Measurements from ENCODE around the gene LMCD1.

Gene LMCD1, protein sequence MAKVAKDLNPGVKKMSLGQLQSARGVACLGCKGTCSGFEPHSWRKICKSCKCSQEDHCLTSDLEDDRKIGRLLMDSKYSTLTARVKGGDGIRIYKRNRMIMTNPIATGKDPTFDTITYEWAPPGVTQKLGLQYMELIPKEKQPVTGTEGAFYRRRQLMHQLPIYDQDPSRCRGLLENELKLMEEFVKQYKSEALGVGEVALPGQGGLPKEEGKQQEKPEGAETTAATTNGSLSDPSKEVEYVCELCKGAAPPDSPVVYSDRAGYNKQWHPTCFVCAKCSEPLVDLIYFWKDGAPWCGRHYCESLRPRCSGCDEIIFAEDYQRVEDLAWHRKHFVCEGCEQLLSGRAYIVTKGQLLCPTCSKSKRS

DNA sequence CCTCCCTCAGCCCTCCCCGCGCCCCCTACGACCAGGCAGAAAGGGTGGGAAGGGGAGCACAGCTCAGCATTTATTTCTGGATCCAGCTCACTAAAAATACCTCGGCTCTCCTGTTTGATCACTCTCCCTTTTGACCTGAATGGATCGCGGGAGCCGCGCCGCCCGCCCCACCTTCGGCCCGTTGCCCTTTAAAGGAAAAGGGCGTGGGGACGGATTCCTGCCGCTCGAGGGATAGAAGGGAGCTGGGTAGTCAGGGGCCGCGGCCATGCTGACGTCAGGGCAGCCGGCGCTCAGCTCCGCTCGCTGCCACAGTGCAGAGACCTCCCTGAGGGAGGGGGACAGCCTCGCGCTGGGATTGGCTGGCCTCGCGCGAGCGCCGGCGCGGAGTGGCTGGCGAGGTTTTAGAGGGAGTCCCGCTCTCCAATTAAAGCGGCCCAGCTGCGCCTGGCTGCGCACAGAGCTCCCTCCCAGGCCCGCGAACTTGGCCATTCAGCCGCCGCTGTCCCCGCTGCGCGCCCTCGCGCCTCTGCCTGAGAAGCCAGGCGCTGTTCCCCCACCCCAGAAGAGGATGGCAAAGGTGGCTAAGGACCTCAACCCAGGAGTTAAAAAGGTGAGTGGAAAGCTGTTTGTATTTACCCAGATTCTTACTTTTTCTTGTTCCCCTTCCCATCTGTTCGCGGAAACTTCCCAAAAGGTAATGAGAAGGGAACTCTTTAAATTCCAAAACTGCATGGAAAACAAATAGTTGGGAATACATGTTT, at the start of gene LMCD1:
LMCD1 (plus strand) TSS at position 453 of the 761 bp plus-strand sequence; CDS start at position 569, 116 bp downstream.
- DNase-seq (ENCODE audit: low read depth), result peak; percentile 77

DNA sequence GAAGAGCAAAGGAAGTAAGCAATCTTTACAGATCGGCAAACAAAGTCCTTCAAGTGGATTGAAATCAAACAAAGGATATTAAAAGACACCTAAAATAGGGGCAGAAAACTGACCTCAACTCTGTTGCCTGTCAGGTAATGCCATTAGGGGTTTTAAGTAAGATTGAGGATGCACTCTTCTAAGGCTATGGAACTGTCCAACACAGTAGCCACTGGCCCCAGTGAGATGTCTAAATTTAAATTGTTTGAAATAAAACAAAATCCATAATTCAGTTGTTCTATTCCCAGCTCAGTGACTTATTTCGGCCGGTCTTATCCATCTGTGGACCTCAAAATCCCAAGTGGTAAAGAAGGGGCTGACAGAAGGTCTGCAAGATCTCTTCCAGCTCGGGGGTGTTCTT, 49.5 kb upstream of the LMCD1 start:
- DNase-seq (ENCODE audit: low read depth), result no peak

DNA sequence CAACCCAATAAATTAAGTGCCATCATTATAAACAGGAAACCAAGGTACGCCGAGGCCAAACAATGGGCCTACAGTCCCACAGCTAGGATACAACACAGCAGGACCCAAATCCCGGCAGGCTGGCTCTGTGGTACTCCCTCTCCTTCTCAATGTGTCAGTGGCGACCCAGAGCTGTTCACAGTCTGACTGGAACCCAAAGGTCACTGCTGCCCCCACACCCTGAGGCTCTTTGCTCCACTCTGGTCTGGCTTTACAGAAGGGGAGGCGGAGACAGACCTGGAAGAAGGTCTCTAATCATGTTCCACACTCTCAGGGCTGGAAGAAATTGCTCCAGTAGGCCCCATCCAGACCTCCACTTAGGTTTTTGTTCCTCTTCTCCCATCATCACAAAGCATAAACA, 48.5 kb upstream of the LMCD1 start:
- DNase-seq (ENCODE audit: low read depth), result no peak

DNA sequence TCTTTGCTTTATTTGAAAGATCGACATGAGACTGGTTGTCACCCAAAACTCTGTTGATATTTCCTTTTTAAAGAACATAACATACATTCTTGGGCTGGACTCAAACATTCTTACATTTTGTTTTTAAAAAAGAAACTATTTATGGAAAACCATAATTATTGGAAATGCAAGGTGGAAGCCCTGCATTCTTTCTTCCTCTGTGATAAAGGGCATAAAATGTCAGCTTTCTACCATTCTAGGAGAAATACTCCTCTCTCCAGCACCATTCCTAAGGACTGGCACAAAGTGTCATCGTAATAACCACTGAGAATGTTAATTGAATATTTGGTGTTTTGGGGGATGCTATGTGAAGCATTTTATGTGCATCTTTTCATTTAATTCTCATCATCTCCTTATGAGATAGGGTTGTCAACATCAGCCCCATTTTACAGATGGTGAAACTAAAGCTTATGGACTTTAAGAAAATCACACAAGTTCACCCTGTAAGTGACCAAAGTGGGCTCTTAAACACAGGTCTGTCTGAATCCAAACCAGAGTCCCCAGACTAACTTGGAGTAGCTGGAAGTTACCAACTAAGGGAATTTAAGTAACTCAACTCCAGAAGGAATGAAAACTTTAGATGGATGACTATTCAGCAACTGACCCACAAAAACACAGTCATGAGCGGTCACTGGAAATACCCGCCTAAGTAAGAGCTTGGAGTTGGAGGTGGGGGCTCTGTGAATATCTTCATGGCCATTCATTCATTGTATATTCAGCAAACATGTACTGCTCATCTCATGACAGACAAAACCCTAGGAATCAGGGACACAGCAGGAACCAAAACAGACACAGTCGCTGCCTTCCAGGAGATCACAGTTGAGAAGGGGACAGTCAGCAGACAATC, 45.9 kb upstream of the LMCD1 start:
- DNase-seq (ENCODE audit: low read depth), result no peak

DNA sequence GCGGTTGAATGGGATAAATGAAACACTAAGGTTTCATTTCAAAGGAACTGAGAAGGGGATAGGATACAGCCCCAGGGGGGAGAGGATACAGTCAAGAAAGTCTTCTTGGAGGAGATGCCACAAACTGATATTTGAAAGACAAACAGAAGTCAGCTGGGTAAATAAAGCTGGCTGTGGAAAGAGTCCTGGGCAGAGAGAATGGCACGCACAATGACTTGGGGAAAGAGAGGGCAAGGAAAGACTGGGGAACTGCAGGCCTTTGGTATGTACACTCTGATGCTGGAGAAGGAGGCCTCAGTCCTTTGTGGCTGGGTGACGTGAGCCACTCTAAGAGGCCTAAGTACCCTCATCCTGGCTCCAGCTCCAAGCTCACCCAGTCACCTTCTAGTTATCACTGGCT, 45.2 kb upstream of the LMCD1 start:
- DNase-seq (ENCODE audit: low read depth), result no peak

DNA sequence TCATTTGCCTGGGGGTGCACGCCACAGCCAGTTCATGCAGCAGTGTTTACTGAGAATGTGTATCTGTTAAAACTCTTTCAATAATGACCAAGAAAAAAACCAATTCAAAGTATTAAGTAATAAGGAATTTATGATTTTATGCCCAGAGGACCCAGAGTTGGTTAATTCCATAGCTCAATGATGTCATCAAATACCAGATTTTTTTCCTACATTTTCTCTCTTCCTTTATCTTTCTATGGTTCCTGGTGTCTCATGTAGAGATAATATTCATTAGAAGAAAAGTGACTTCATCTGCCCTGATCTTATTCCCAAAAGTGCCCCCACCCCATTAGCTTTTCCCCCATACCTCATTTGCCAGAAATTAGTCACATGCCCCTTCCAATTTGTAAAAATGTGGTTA, 44.6 kb upstream of the LMCD1 start:
- no peak for DNase-seq (ENCODE audit: low read depth)

DNA sequence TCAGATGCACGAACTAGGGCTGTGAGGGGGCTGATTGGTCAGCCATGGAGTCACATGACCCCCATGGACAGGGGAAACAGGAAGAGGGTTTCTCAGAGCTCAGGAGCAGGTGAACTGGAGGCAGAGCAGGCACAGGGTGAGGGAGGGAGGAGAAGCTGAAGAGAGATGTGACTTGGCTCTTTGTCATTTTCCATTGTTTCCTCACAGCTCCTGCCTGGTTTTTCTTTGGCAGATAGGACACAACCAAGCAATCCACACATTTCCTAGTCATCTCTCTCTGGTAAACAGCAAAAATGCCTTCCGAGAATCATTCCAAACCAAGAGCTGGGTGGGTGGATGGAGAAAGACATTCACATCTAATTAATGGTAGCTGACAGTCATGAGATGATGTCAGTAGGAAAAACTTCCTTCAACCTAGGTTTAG, 43.4 kb upstream of the LMCD1 start:
- no peak for DNase-seq (ENCODE audit: low read depth)

DNA sequence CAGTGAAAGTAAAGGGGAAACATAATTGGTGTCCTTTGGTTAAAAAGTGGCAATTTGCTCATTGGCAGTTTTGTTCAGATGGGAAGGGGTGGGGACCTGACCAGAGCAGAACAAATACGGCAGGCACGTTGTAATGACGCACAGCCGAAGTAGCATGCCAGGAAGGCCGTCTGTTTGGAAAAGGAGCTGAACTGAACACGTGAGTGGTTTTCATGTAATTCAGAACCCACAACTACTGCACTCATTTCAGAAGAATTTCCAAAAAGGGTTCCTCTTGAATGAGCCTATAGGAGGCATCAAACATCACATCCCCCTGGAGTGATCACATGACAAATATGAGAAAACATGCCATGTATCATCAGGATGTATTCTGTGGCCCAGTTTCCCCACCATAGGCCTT, 42.9 kb upstream of the LMCD1 start:
- no peak for DNase-seq (ENCODE audit: low read depth)

DNA sequence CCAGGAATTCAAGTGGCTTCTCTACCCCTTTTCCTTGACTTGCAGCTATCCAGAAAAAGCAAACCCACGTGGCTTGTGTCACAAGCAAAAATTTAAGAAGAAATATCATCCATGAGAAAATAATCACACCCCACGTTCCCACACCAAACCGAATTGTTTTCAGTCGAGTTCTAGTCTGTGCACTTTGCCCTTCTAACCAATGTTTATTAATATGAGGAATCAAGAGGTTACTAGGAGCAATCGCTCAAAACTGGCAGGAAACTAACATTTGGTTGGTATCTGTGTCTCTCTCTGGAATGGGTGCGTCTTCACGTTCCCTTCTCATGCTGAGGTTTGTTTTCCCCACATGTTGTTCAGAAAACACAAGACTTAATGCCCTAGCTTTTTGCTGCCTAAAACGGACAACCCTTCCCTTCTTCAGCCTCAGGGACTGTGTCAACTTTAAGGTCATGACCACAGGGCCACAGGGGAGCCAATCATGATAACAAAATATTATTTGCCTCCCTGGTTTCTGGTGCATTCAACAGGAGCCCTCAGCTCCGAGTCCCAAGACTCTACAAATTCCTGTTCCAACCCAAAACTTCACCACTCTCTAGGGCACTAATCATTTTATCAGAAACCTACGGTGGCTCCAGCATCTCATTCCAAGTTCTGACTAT, 41.4 kb upstream of the LMCD1 start:
- DNase-seq (ENCODE audit: low read depth), result no peak

DNA sequence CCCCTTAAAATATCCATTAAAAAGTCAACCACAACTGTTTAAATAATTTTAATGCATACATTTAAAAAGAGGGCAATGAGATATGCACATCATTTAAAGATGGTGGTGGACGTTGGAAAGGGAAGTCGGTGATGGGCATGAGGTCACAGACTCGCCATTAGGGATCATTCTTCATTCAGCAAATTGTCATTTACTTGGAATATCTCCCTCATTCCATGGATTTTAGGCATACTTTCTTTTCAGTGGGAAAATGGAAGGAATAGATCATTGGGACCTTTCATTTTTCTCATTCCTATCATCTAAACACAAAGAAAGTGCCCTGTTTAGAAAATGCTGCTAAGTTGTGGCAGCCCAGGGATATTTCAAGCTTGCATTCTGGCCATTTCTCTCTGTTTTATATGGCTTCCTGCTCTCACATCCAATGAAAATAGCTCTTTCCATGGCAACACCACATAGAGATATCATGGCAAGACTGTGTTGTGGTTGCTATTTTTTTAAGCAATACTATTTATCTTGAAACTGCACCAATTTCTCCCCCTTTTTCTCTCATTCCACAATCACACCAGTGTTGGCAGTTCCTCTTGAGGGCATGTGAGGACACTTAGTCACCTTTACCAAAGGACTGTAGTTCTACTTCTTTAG, 40.7 kb upstream of the LMCD1 start:
- no peak for DNase-seq (ENCODE audit: low read depth)

DNA sequence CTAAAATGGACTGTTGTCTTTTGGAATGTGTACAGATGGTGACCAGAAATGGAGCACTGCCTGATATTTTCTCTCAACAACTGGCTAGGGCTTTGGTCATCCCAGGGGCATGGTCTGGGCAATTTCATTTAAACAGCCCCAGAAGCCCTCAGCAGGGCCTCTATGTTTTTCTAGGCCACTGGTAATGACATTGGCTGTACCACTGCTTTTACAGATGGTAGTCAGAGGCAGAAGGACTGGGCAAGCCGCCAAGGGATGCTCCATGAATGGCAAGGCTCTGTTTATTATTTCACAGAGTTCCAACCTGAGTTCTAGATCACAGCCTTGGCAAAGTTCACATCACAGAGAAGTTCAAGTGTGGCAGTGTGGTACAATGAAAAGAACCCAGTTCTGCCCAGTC, 37.0 kb upstream of the LMCD1 start:
- no peak for DNase-seq (ENCODE audit: low read depth)

DNA sequence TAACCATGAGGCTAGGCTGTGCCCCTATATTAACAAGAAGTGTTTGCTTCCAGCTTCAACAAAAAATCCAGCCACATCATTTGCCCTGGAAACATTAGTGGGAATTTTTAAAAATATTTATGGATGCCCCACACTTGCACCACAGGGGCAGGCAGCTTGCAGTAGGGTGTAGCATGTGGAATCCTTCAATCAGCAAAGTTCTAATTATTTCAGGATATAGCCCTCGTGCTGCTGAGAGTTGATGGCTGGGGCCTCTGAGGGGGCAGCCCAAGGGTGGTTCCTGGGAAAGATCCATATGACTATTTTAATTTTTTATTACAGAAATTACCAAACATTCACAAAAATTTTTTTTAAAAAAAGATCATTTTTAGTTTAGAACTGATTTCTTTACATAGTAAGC, 35.1 kb upstream of the LMCD1 start:
- DNase-seq (ENCODE audit: low read depth), result no peak

DNA sequence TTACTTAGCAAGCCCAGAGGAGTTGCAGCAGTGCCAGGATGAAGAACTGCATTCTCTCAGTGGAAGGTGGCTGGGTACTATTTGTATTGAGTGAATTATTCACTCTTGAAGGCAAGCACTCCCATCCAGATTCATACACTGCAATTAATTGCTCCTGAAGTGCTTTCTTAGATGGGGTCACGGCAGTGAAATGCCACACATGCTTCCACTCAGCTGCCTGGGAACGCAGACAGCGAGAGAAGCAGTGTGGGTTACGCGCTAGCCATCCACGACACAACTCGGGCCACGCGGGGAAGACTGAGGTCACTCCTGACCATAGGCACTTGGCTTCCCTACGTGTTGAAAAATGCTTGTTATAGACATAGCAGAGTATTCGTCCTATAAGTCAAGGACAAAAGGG, 30.8 kb upstream of the LMCD1 start:
- no peak for DNase-seq (ENCODE audit: low read depth)

DNA sequence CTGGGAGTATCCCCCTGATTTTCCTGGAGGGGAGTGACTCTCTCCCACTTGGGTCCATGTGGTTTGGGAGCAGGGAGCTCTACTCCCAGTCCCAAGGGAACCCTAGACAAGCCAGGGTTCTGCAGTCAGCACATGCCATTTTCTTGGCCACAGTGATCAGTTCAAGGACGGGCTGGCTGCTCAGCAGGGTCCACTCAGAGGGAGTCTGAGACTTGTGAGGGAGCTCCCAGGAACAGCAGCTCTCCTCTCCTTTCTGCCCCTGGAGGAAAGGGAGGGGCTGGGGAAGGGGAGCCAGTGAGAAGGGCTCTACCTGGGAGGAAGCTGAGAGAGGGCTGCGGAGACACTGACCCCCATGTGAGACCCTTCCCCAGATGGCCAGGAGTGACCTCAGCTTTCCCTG, 29.1 kb upstream of the LMCD1 start:
- no peak for DNase-seq (ENCODE audit: low read depth)

DNA sequence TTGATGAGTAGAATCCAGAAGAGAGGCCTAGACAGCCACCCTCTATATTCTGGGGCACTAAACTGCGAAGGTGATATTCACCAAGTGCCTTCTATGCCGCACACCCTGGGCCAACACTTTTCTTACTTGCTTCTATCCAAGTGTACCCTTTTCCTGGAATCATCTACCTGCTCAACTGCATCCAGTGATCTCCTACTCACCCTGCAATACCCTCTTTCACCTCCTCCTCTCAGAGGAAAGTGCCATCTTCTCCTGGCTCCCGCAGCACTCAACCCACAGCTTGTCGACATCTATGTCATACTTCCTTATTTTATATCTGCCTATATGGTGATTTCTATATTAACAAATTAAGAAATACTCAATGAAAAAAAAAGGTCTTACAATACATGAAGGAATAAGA, 28.6 kb upstream of the LMCD1 start:
- no peak for DNase-seq (ENCODE audit: low read depth)

DNA sequence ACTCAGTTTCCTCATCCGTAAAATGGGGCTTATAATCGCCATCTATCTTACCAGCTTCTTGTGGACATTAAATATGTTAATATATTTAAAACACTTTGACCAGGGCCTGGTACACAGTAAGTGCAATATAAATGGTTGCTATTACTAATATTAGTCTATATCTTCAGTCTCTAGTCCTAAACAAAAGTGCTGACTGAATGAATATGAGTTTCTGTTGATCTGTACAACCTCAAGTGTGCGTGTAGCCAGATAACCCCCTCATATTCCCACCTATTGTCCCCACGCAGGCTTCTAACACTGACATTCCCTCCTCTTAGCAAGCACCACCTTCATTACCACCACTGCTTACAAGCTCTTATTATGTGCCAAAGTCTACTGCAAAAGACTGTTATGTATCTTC, 27.6 kb upstream of the LMCD1 start:
- DNase-seq (ENCODE audit: low read depth), result no peak

DNA sequence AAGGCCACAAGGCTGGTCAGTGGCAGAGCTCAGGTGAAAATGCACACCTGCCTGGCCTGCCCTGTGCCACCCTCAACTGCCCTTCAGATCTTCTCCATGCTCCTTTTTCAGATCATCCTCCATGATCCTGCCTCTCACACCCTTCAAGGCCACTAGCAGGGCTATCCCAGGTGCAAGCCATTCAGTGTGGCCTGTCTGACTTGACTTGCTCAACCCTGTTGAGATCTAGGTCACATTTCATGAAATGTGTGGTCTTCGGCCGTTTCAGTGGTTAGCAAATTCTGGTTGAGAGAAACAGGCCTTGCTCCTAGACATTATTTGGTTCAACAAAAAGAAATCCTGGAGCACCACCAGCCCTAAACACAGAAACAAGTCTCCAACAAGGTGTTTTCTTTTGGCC, 26.6 kb upstream of the LMCD1 start:
- DNase-seq (ENCODE audit: low read depth), result no peak

DNA sequence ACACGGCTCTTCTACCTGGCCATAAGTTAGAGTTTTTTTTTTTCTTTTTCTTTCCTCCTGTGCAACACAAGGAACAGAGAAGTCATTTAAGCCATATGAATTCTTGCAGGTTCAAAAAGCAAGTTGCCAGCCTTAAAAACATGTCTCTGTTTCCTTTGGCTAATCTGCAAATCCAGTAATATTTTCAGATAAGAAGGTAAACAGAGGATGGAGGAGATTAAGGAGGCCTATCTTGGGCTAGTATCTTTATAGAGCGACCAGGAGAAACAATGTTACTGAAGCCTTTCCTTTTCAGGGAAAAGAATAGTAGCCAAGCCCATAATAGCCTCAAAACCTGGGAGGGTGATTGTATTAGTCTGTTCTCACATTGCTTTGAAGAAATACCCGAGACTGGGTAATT, 20.9 kb upstream of the LMCD1 start:
- no peak for DNase-seq (ENCODE audit: low read depth)

DNA sequence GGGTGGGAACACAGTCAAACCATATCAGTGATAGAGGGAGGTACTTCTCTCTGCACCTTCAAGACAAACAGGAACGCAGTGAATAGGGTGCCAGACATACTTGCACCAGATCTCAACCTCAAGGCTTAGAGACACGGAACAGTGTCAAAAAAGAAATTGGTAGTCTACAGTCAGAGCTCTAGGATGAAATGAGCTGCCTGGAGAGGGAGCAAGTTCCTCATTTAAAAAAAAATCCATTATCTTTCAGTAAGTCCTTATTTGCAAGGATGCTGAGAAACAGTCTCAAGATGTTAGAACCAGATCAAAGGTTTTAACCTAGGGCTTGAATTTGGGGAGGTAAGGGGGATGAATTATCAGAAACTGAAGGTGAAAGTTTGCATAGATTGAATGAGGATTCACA, 20.2 kb upstream of the LMCD1 start:
- DNase-seq (ENCODE audit: low read depth), result no peak

DNA sequence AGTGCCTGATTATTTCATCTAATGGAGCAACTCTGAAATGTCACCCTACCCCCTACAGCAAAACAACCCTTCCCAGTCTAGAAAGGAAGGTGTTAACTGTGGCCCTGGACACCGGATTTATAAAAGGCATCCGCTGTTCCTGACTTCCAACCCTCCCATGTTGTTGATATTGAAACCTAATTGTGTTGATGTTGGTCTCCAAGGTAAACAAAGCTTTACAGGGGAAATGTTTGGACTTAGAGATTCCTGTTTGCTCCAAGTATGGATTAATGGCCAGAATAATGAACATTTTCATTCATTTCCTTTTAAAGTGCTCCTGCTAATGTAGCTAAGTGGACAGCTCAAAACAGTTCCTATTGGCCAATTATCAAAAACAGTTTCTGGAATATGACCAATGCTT, 19.4 kb upstream of the LMCD1 start:
- no peak for DNase-seq (ENCODE audit: low read depth)

DNA sequence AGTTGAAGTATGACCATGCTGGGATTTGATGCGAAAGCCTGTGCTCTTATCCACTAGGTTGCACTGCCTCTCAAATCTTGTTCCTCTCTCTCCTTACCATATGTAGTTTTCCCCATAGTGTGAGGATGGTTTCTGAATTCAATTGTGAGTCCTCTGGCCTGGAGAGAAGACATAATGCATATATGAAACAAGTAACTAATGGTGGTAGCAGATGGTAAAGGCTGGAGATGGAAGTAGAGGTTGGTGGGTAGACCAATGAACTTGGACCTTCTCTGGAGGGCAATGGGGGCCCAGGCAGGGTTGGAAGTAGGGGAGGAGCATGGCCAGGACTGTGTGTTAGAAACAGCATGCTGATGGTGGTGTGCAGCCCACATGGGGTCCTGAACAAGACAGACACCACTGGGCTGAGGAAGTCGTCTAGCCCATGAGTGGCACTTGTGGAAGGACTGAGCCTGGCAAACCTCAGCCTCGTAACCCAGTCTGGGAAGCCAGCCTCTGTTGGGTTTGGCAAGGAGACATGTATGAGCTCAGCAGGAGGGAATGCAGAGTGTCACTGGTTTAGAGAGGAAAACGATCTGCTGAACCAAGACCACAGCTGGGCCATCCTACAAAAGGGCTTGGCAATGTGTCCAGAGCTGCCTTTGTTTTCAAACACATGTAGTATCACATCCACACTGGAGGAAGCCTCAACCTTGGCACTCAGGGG, 18.5 kb upstream of the LMCD1 start:
- no peak for DNase-seq (ENCODE audit: low read depth)

Measured in activated T-cell treated with anti-CD3 and anti-CD28 coated beads for 24 hours (primary cell).